ENCODE measurements around the gene MB21D2.

Gene MB21D2

GRCh38 chr3:192827208-192827607 is 90.4 kb downstream of the MB21D2 start:
- TF ChIP-seq CEBPB (IDR thresholded peaks at IDR 0.05) (no peak), NFIC (IDR thresholded peaks at IDR 0.05) (no peak), EP300 (IDR thresholded peaks at IDR 0.05; ENCODE audit: borderline replicate concordance) (no peak), RAD21 (IDR thresholded peaks at IDR 0.05; ENCODE audit: low read depth) (no peak), TAF1 (IDR thresholded peaks at IDR 0.05; ENCODE audit: low read depth) (no peak), CREB1 (IDR thresholded peaks at IDR 0.05; ENCODE audit: low read depth) (no peak)
- TF ChIP-seq, protein P1, sequence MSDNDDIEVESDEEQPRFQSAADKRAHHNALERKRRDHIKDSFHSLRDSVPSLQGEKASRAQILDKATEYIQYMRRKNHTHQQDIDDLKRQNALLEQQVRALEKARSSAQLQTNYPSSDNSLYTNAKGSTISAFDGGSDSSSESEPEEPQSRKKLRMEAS (IDR thresholded peaks at IDR 0.05), result no peak
- TF ChIP-seq, protein P2, sequence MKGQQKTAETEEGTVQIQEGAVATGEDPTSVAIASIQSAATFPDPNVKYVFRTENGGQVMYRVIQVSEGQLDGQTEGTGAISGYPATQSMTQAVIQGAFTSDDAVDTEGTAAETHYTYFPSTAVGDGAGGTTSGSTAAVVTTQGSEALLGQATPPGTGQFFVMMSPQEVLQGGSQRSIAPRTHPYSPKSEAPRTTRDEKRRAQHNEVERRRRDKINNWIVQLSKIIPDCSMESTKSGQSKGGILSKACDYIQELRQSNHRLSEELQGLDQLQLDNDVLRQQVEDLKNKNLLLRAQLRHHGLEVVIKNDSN (IDR thresholded peaks at IDR 0.05), result no peak
- TF ChIP-seq, protein P3, sequence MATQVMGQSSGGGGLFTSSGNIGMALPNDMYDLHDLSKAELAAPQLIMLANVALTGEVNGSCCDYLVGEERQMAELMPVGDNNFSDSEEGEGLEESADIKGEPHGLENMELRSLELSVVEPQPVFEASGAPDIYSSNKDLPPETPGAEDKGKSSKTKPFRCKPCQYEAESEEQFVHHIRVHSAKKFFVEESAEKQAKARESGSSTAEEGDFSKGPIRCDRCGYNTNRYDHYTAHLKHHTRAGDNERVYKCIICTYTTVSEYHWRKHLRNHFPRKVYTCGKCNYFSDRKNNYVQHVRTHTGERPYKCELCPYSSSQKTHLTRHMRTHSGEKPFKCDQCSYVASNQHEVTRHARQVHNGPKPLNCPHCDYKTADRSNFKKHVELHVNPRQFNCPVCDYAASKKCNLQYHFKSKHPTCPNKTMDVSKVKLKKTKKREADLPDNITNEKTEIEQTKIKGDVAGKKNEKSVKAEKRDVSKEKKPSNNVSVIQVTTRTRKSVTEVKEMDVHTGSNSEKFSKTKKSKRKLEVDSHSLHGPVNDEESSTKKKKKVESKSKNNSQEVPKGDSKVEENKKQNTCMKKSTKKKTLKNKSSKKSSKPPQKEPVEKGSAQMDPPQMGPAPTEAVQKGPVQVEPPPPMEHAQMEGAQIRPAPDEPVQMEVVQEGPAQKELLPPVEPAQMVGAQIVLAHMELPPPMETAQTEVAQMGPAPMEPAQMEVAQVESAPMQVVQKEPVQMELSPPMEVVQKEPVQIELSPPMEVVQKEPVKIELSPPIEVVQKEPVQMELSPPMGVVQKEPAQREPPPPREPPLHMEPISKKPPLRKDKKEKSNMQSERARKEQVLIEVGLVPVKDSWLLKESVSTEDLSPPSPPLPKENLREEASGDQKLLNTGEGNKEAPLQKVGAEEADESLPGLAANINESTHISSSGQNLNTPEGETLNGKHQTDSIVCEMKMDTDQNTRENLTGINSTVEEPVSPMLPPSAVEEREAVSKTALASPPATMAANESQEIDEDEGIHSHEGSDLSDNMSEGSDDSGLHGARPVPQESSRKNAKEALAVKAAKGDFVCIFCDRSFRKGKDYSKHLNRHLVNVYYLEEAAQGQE (IDR thresholded peaks at IDR 0.05; ENCODE audit: low read depth), result no peak

GRCh38 chr3:192826214-192827006 is 91.2 kb downstream of the MB21D2 start:
- TF ChIP-seq, protein P2 (IDR thresholded peaks at IDR 0.05), result no peak
- TF ChIP-seq CREB1 (IDR thresholded peaks at IDR 0.05; ENCODE audit: low read depth), result no peak
- no peak for TF ChIP-seq FOXM1 (IDR thresholded peaks at IDR 0.05; ENCODE audit: borderline replicate concordance, low read depth)
- no peak for TF ChIP-seq NFIC (IDR thresholded peaks at IDR 0.05)

DNA sequence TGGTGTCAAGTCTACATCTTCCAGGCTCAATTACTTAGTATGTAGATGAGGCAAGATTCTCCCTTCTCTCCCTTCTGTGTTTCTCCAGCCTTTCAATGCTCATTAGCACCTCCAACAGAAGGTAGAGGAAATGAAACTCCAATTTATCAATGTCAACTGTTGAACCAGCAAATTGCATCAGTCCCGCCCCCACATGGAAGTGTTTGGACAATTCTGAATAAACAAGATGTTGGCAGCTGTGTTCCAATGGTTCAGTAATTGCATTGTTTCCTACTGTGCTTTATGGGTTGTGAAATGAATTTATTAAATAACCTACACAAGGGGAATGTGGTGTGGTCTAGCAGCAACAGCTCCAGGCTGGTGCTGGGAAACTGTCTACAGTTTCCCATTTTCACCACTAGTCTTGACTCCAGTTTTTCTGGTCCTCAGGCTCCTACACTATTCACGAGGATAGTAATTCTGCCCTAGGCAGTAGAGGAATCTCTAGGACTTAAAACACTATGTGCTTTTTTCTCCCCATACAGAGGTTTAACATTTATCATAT is 91.9 kb downstream of the MB21D2 start:
- TF ChIP-seq CEBPB (IDR thresholded peaks at IDR 0.05) (peak; percentile 69), EP300 (IDR thresholded peaks at IDR 0.05; ENCODE audit: borderline replicate concordance) (peak; percentile 59; the same call in 1 of the 2 replicates), TEAD4 (IDR thresholded peaks at IDR 0.05) (peak; percentile 87), ZBTB7A (IDR thresholded peaks at IDR 0.05; ENCODE audit: low read depth) (no peak), NFIC (IDR thresholded peaks at IDR 0.05) (peak; percentile 98), EGR1 (IDR thresholded peaks at IDR 0.05) (peak; percentile 81), TCF12 (IDR thresholded peaks at IDR 0.05; ENCODE audit: low read depth) (peak; percentile 87), TAF1 (IDR thresholded peaks at IDR 0.05; ENCODE audit: low read depth) (no peak), RAD21 (IDR thresholded peaks at IDR 0.05; ENCODE audit: low read depth) (no peak; the same call in 1 of the 2 replicates)
- TF ChIP-seq, protein P2 (IDR thresholded peaks at IDR 0.05), result no peak
- TF ChIP-seq, protein P3 (IDR thresholded peaks at IDR 0.05; ENCODE audit: low read depth), result no peak; the same call in 1 of the 2 replicates
- TF ChIP-seq, protein P1 (IDR thresholded peaks at IDR 0.05), result peak; percentile 58

GRCh38 chr3:192825216-192825615 is 92.4 kb downstream of the MB21D2 start:
- TF ChIP-seq TAF1 (IDR thresholded peaks at IDR 0.05; ENCODE audit: low read depth), result no peak
- no peak for TF ChIP-seq RAD21 (IDR thresholded peaks at IDR 0.05; ENCODE audit: low read depth)
- TF ChIP-seq, protein P3 (IDR thresholded peaks at IDR 0.05; ENCODE audit: low read depth), result no peak
- TF ChIP-seq FOXM1 (IDR thresholded peaks at IDR 0.05; ENCODE audit: borderline replicate concordance, low read depth), result no peak
- no peak for TF ChIP-seq CEBPB (IDR thresholded peaks at IDR 0.05)
- TF ChIP-seq NFIC (IDR thresholded peaks at IDR 0.05), result no peak
- no peak for TF ChIP-seq ZBTB7A (IDR thresholded peaks at IDR 0.05; ENCODE audit: low read depth)
- no peak for TF ChIP-seq YY1 (IDR thresholded peaks at IDR 0.05; ENCODE audit: low read depth)
- TF ChIP-seq TEAD4 (IDR thresholded peaks at IDR 0.05), result no peak
